Keratinocyte (primary cell): Measurements from ENCODE around the gene SLC9A4.

Experiments
- CTCF ChIP-seq, 3 experiments: IDR thresholded peaks in 1 of 3; conservative IDR thresholded peaks in 1 of 3; optimal IDR thresholded peaks in 1 of 3; 2 replicates in 2 of 3; 3 replicates in 1 of 3; pipeline versions ENCODE3 to v1.5.1; 2011; ENCODE audit warnings: low read length in 3 of 3, mild to moderate bottlenecking in 3 of 3, moderate library complexity in 2 of 3, control low read depth in 1 of 3, inconsistent platforms in 1 of 3; ENCODE audit not compliant: insufficient read depth in 2 of 3; ENCODE audit errors: extremely low read depth in 1 of 3
- EZH2 ChIP-seq: IDR thresholded peaks from one replicate; pipeline ENCODE4 v1.6.1; 2012; ENCODE audit warnings: inconsistent platforms, mild to moderate bottlenecking, low read length, moderate library complexity

DNA sequence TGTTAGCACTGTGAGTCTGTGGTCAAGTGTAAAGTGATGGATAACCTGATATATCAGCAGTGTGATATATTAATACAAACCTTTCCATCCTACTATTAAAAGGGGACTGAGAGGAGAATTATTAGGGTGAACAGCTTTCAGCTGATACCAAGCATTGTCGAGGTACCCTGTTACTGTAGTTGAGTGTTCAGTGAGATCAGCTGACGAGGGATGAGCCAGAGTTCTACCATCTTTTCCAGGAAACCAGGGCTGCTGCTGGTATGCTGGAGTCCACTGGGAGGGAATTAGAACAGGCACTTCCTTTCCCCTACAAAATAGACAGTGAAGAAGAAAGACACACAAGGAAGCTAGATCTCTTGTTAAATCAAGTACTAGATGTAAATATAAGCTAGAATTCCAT is 49.7 kb upstream of the SLC9A4 start:
- TF ChIP-seq CTCF (optimal IDR thresholded peaks at IDR 0.05 in 1 of 3, IDR thresholded peaks at IDR 0.05 in 1 of 3, conservative IDR thresholded peaks at IDR 0.05 in 1 of 3; ENCODE audit: extremely low read depth in 1 of 3, insufficient read depth in 2 of 3, low read length in 3 of 3) = no peak
- TF ChIP-seq EZH2 = no peak
